A549 (cell line): ENCODE measurements around the gene RFX3. TPM values are rescaled to one million over a fixed set of nuclear protein-coding genes. Genes with fewer than 3 reads are reported as not detected.

Source experiments
- ATAC-seq, 2 experiments: fragments of 200-7000 bp in 1 of 2; fragments of >200 bp in 1 of 2; cut with Nextera tagmentation in 1 of 2; cut with Tn5 transposase in 1 of 2; 3 replicates each; pipeline versions ENCODE4 v1.8.0 to v1.9.1; 2018 to 2020; ENCODE audit warnings: mild to moderate bottlenecking in 1 of 2, moderate library complexity in 1 of 2
- CTCF ChIA-PET: fragments of 300-600 bp; sonication (Branson Sonifier 250); formaldehyde crosslinking; extraction: SDS; loops from one replicate; lab custom pipeline; 2021; ENCODE audit warnings: antibody characterized with exemption, inconsistent platforms; lab: Yijun Ruan, JAX
- POLR2A ChIA-PET: fragments of 350-600 bp; formaldehyde crosslinking; extraction: SDS; loops from one replicate; lab custom pipeline; 2021; ENCODE audit warnings: antibody characterized with exemption, inconsistent platforms; lab: Yijun Ruan, JAX
- DNase-seq, 2 experiments: peaks; one replicate each; pipeline versions ENCODE4 v3.0.0 to v3.0.0-alpha.2; 2011 to 2016; ENCODE audit warnings: low read depth in 1 of 2, low spot score in 1 of 2
- FAIRE-seq: peaks from 2 replicates; lab custom pipeline; 2011; peaks lifted over from hg19 to GRCh38; lab: Jason Lieb, UNC
- H3K27ac ChIP-seq, 2 experiments: fragments of >200 bp; sonication (Bioruptor Twin); formaldehyde crosslinking; 3 replicates each; pipeline ENCODE4 v1.5.1; 2016 to 2017
- H3K4me1 ChIP-seq: fragments of >200 bp; sonication (Bioruptor Twin); formaldehyde crosslinking; 3 replicates; pipeline ENCODE4 v1.6.1; 2016
- H3K4me2 ChIP-seq: fragments of >200 bp; sonication (Bioruptor Twin); formaldehyde crosslinking; 3 replicates; pipeline ENCODE4 v1.6.1; 2016
- H3K4me3 ChIP-seq: fragments of >200 bp; sonication (Bioruptor Twin); formaldehyde crosslinking; 3 replicates; pipeline ENCODE4 v1.5.1; 2016
- H3K9me3 ChIP-seq: fragments of >200 bp; sonication (Bioruptor Twin); formaldehyde crosslinking; 3 replicates; pipeline ENCODE4 v1.6.1; 2016
- BCL3 ChIP-seq: fragments of >200 bp; sonication (Bioruptor Twin); formaldehyde crosslinking; IDR thresholded peaks from 3 replicates; pipeline ENCODE4 v1.6.1; 2016
- BHLHE40 ChIP-seq: IDR thresholded peaks from 2 replicates; pipeline ENCODE4 v1.6.1; 2012; ENCODE audit warnings: low read depth, low read length, inconsistent platforms
- CHD2 ChIP-seq: fragments of 150-350 bp; IDR thresholded peaks from 2 replicates; pipeline ENCODE4 v1.6.1; 2014; ENCODE audit warnings: low read length; ENCODE audit not compliant: partially characterized antibody
- E2F6 ChIP-seq: IDR thresholded peaks from 2 replicates; pipeline ENCODE4 v1.6.1; 2012; ENCODE audit warnings: low read depth, borderline replicate concordance
- EHF ChIP-seq: fragments of 250-450 bp; sonication (Bioruptor Pico); IDR thresholded peaks from 2 replicates; pipeline ENCODE4 v1.5.0; 2020; ENCODE audit warnings: mild to moderate bottlenecking
- ELK1 ChIP-seq: fragments of 150-350 bp; IDR thresholded peaks from 2 replicates; pipeline ENCODE4 v1.6.1; 2014; ENCODE audit warnings: low read depth, mild to moderate bottlenecking, low read length
- FOSL2 ChIP-seq, 2 experiments: fragments of 450-650 bp in 1 of 2; fragments of >200 bp in 1 of 2; sonication (Bioruptor Twin) in 1 of 2; formaldehyde crosslinking; IDR thresholded peaks; 2 replicates each; pipeline versions ENCODE4 v1.5.0 to v1.6.1; 2016 to 2020; ENCODE audit warnings: mild to moderate bottlenecking in 1 of 2, moderate library complexity in 1 of 2
- GATA3 ChIP-seq: IDR thresholded peaks from 2 replicates; pipeline ENCODE4 v1.6.1; 2012; ENCODE audit warnings: borderline replicate concordance
- HOXB5 ChIP-seq: fragments of 250-450 bp; sonication (Bioruptor Pico); IDR thresholded peaks from 2 replicates; pipeline ENCODE4 v1.5.0; 2020; ENCODE audit warnings: mild to moderate bottlenecking, moderate library complexity
- JUN ChIP-seq, 2 experiments: fragments of >200 bp; sonication (Bioruptor Twin); formaldehyde crosslinking; IDR thresholded peaks; 2 replicates in 1 of 2; 3 replicates in 1 of 2; pipeline ENCODE4 v1.6.1; 2016 to 2017
- MAX ChIP-seq: IDR thresholded peaks from 2 replicates; pipeline ENCODE4 v1.6.1; 2012
- MYC ChIP-seq: IDR thresholded peaks from 2 replicates; pipeline ENCODE4 v1.6.1; 2012; ENCODE audit warnings: mild to moderate bottlenecking, inconsistent platforms, low read length, improper control_type of control experiment, borderline replicate concordance
- PBX3 ChIP-seq: IDR thresholded peaks from 2 replicates; pipeline ENCODE4 v1.6.1; 2012
- PHF8 ChIP-seq: fragments of 200-600 bp; sonication (generic); IDR thresholded peaks from 2 replicates; pipeline ENCODE4 v1.6.1; 2016; ENCODE audit warnings: low read depth, mild to moderate bottlenecking, antibody characterized with exemption, moderate library complexity, borderline replicate concordance
- POLR2A ChIP-seq: IDR thresholded peaks from 2 replicates; pipeline ENCODE4 v1.6.1; 2012; ENCODE audit warnings: mild to moderate bottlenecking, low read length
- POLR2AphosphoS2 ChIP-seq: conservative IDR thresholded peaks from 2 replicates; pipeline ENCODE4 v1.6.1; 2012; ENCODE audit warnings: low read length, improper control_type of control experiment, inconsistent platforms
- REST ChIP-seq: fragments of 200-600 bp; sonication (generic); IDR thresholded peaks from 2 replicates; pipeline ENCODE4 v1.6.1; 2016; ENCODE audit warnings: antibody characterized with exemption, mild to moderate bottlenecking, moderate library complexity
- RFX5 ChIP-seq: fragments of 450-650 bp; IDR thresholded peaks from 2 replicates; pipeline ENCODE4 v1.7.1; 2014; ENCODE audit warnings: antibody characterized with exemption, mild to moderate bottlenecking, moderate library complexity
- SMC3 ChIP-seq: fragments of >200 bp; sonication (Bioruptor Twin); formaldehyde crosslinking; IDR thresholded peaks from 3 replicates; pipeline ENCODE4 v1.6.1; 2018; ENCODE audit warnings: inconsistent platforms
- TFCP2L1 ChIP-seq: fragments of 250-450 bp; sonication (Bioruptor Pico); IDR thresholded peaks from 2 replicates; pipeline ENCODE4 v1.5.0; 2021; ENCODE audit warnings: mild to moderate bottlenecking
- TP53 ChIP-seq: fragments of 250-450 bp; sonication (Bioruptor Pico); IDR thresholded peaks from 2 replicates; pipeline ENCODE4 v1.5.0; 2021; ENCODE audit warnings: mild to moderate bottlenecking, moderate library complexity
- USF2 ChIP-seq: fragments of 450-650 bp; IDR thresholded peaks from 2 replicates; pipeline ENCODE4 v1.6.1; 2014; ENCODE audit warnings: antibody characterized with exemption
- ZFP36 ChIP-seq: fragments of 450-650 bp; IDR thresholded peaks from 2 replicates; pipeline ENCODE4 v1.6.1; 2014; ENCODE audit warnings: borderline replicate concordance; ENCODE audit not compliant: partially characterized antibody
- ZSCAN20 ChIP-seq: fragments of 250-450 bp; sonication (Bioruptor Pico); IDR thresholded peaks from 2 replicates; pipeline ENCODE4 v1.8.0; 2022; ENCODE audit warnings: mild to moderate bottlenecking, moderate library complexity
- WGBS: methylation state at CpG from one replicate; pipeline ENCODE4 v1.1.6; 2017; ENCODE audit errors: missing lambda C conversion rate; 5-methylcytosine and 5-hydroxymethylcytosine counted together
- polyA plus RNA-seq, 4 experiments: library from polyadenylated mRNA; depleted of rRNA in 3 of 4; stranded (reverse); fragments of >200 nt; fragmentation: RNase III in 1 of 4; extraction: RNeasy Plus Mini Kit Qiagen cat#74134 plus additional on column Dnase treatment in 1 of 4; gene quantifications; 2 replicates in 3 of 4; 3 replicates in 1 of 4; pipeline ENCODE4 v1.2.3, GENCODE V29; 2011 to 2017

Gene RFX3
- polyA plus RNA-seq, 2 of the 4 experiments (the other 2 are of a cell fraction): 1.3 to 7.9 TPM

- Histone ChIP-seq H3K4me3 (peak overlapping the region; percentile 96), H3K4me1 (peaks cover 20% of the 10 kb centered on the region), H3K4me2 (peak overlapping the region; percentile 80), H3K9me3 (no peaks in the 10 kb centered on the region), H3K27ac (peak overlapping the region; percentile 98 to 100)
- ATAC-seq (peak; percentile 84 to 90), DNase-seq (peak; percentile 56 to 89), FAIRE-seq (no peak)
- under 1% methylated on average over 51 of the region's 74 CpGs for WGBS
- ChIA-PET CTCF (interaction anchor here (0.6 to 1.9 kb wide), 8 partner anchors 24 to 561 kb away, joined by 3 to 7 read pairs (median 3); no protein-coding TSS in a partner anchor), POLR2A (interaction anchor here (0.5 to 2.9 kb wide), 30 partner anchors 9 to 813 kb away, joined by 3 to 32 read pairs (median 4); partner anchors contain the start of gene PUM3)
- TF ChIP-seq POLR2AphosphoS2 (no peak; the same call in 1 of the 2 replicates), TFCP2L1 (CRISPR knock-in tag) (peak; percentile 92), PHF8 (peak; percentile 73; the same call in 1 of the 2 replicates), EHF (CRISPR knock-in tag) (0 out of 2 replicates have a peak, but pooled peaks have one; percentile 18), ZFP36 (no peak), JUN (IDR thresholded peaks at IDR 0.05) (peak; percentile 93 to 98), HOXB5 (0 out of 2 replicates have a peak, but pooled peaks have one; percentile 50), RFX5 (0 out of 2 replicates have a peak, but pooled peaks have one; percentile 14), ELK1 (0 out of 2 replicates have a peak, but pooled peaks have one; percentile 34), CHD2 (no peak), USF2 (0 out of 2 replicates have a peak, but pooled peaks have one; percentile 12), PBX3 (peak; percentile 5; the same call in 1 of the 2 replicates), BCL3 (peak; percentile 79; the same call in 2 of the 3 replicates), TP53 (CRISPR knock-in tag) (peak; percentile 78; the same call in 1 of the 2 replicates), SMC3 (peak; percentile 18; the same call in 1 of the 3 replicates), FOSL2 (IDR thresholded peaks at IDR 0.05) (no peak), FOSL2 (CRISPR knock-in tag; IDR thresholded peaks at IDR 0.05) (0 out of 2 replicates have a peak, but pooled peaks have one; percentile 5), BHLHE40 (no peak; the same call in 1 of the 2 replicates), POLR2A (peak; percentile 79), MYC (peak; percentile 64), E2F6 (peak; percentile 82), MAX (peak; percentile 85), ZSCAN20 (CRISPR knock-in tag) (no peak), REST (peak; percentile 36; the same call in 1 of the 2 replicates), GATA3 (0 out of 2 replicates have a peak, but pooled peaks have one; percentile 5)
Observed at GRCh38 chr9:3526165-3526996, 580 bp upstream of the RFX3 start.
